ENCODE measurements around the gene TOP2A.
A peak's percentile ranks its signal among the peaks of the same experiment; 100 is the strongest.
"Not testable (repeated sequence)": the region's sequence is repeated elsewhere in the genome, so short reads cannot be mapped to it uniquely, and the experiment has no call there.

TOP2A gene

GRCh38 chr17:40430272-40431230 is 12.9 kb upstream of the TOP2A start:
- no peak for DNase-seq (ENCODE audit: low read depth)

- DNase-seq (ENCODE audit: low read depth), result no peak
Observed at GRCh38 chr17:40427002-40427491, 9.4 kb upstream of the TOP2A start.

GRCh38 chr17:40425741-40426140 is 8.0 kb upstream of the TOP2A start:
- no peak for DNase-seq (ENCODE audit: low read depth)

- DNase-seq (ENCODE audit: low read depth), result no peak
Observed at GRCh38 chr17:40422990-40423633, 5.4 kb upstream of the TOP2A start.

GRCh38 chr17:40419559-40420331 is 2.0 kb upstream of the TOP2A start:
- DNase-seq (ENCODE audit: low read depth), result no peak

GRCh38 chr17:40418428-40418706 is 671 bp upstream of the TOP2A start:
- no peak for DNase-seq (ENCODE audit: low read depth)

GRCh38 chr17:40417258-40417608 is 463 bp downstream of the TOP2A start:
- no peak for DNase-seq (ENCODE audit: low read depth)

- no peak for DNase-seq (ENCODE audit: low read depth)
Observed at GRCh38 chr17:40416671-40417070, 1.0 kb downstream of the TOP2A start.

- DNase-seq (ENCODE audit: low read depth), result peak; percentile 22
Observed at GRCh38 chr17:40415390-40415789, 2.3 kb downstream of the TOP2A start.

GRCh38 chr17:40414312-40414711 is 3.4 kb downstream of the TOP2A start:
- not testable (repeated sequence) for DNase-seq (ENCODE audit: low read depth)

GRCh38 chr17:40412880-40413279 is 4.8 kb downstream of the TOP2A start:
- DNase-seq (ENCODE audit: low read depth), result no peak

GRCh38 chr17:40411821-40412220 is 5.9 kb downstream of the TOP2A start:
- DNase-seq (ENCODE audit: low read depth), result no peak

- no peak for DNase-seq (ENCODE audit: low read depth)
Observed at GRCh38 chr17:40410082-40410481, 7.6 kb downstream of the TOP2A start.

- DNase-seq (ENCODE audit: low read depth), result not testable (repeated sequence)
Observed at GRCh38 chr17:40409540-40409939, 8.2 kb downstream of the TOP2A start.

- no peak for DNase-seq (ENCODE audit: low read depth)
Observed at GRCh38 chr17:40407460-40407859, 10.2 kb downstream of the TOP2A start.

- no peak for DNase-seq (ENCODE audit: low read depth)
Observed at GRCh38 chr17:40404003-40404402, 13.7 kb downstream of the TOP2A start.

- DNase-seq (ENCODE audit: low read depth), result no peak
Observed at GRCh38 chr17:40402668-40403067, 15.0 kb downstream of the TOP2A start.

- no peak for DNase-seq (ENCODE audit: low read depth)
Observed at GRCh38 chr17:40399185-40399584, 18.5 kb downstream of the TOP2A start.

- not testable (repeated sequence) for DNase-seq (ENCODE audit: low read depth)
Observed at GRCh38 chr17:40386555-40386954, 31.1 kb downstream of the TOP2A start.

GRCh38 chr17:40382251-40382650 is 35.4 kb downstream of the TOP2A start:
- DNase-seq (ENCODE audit: low read depth), result no peak

- no peak for DNase-seq (ENCODE audit: low read depth)
Observed at GRCh38 chr17:40378966-40379365, 38.7 kb downstream of the TOP2A start.

- no peak for DNase-seq (ENCODE audit: low read depth)
Observed at GRCh38 chr17:40377832-40378231, 39.9 kb downstream of the TOP2A start.

- not testable (repeated sequence) for DNase-seq (ENCODE audit: low read depth)
Observed at GRCh38 chr17:40376541-40376940, 41.2 kb downstream of the TOP2A start.
